AG04449 (cell line): ENCODE results near the gene MB21D2.
A peak's percentile ranks its signal among the peaks of the same experiment; 100 is the strongest.

Source experiments
- CTCF ChIA-PET: fragments of 350-600 bp; formaldehyde crosslinking; extraction: SDS; loops from one replicate; lab custom pipeline; 2021; ENCODE audit warnings: antibody characterized with exemption; lab: Yijun Ruan, JAX
- POLR2A ChIA-PET: fragments of 400-600, 350-600 bp; formaldehyde crosslinking; extraction: SDS; loops from one replicate; lab custom pipeline; 2020; ENCODE audit warnings: antibody characterized with exemption, inconsistent platforms; lab: Yijun Ruan, JAX
- DNase-seq: peaks from one replicate; pipeline ENCODE4 v3.0.0-alpha.2; 2010; ENCODE audit warnings: low read depth, low spot score
- H3K4me3 ChIP-seq: 2 replicates; pipeline ENCODE4 v1.5.1; 2011; ENCODE audit warnings: low read depth, mild to moderate bottlenecking, control low read depth, low read length
- TF ChIP-seq, protein P1 (sequence below): IDR thresholded peaks from one replicate; pipeline ENCODE4 v1.5.1; 2011; ENCODE audit warnings: mild to moderate bottlenecking, moderate library complexity, low read length, control low read depth, inconsistent platforms; ENCODE audit not compliant: insufficient read depth; ENCODE audit errors: missing control alignments

MB21D2 gene

GRCh38 chr3:192870822-192871221 is 46.8 kb downstream of the MB21D2 start:
- CTCF ChIA-PET, result no interaction called here
- no peak overlapping the region for H3K4me3 ChIP-seq
- DNase-seq, result no peak
- TF ChIP-seq, protein P1, sequence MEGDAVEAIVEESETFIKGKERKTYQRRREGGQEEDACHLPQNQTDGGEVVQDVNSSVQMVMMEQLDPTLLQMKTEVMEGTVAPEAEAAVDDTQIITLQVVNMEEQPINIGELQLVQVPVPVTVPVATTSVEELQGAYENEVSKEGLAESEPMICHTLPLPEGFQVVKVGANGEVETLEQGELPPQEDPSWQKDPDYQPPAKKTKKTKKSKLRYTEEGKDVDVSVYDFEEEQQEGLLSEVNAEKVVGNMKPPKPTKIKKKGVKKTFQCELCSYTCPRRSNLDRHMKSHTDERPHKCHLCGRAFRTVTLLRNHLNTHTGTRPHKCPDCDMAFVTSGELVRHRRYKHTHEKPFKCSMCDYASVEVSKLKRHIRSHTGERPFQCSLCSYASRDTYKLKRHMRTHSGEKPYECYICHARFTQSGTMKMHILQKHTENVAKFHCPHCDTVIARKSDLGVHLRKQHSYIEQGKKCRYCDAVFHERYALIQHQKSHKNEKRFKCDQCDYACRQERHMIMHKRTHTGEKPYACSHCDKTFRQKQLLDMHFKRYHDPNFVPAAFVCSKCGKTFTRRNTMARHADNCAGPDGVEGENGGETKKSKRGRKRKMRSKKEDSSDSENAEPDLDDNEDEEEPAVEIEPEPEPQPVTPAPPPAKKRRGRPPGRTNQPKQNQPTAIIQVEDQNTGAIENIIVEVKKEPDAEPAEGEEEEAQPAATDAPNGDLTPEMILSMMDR, result no peak
- POLR2A ChIA-PET, result no interaction called here

GRCh38 chr3:192869131-192870031 is 48.3 kb downstream of the MB21D2 start:
- CTCF ChIA-PET, result no interaction called here
- peak overlapping the region; percentile 3; the same call in 1 of the 2 replicates for H3K4me3 ChIP-seq
- POLR2A ChIA-PET, result interaction anchor here (0.7 kb wide), 1 partner anchor 33 kb away, joined by 5 read pairs; no protein-coding TSS in a partner anchor
- TF ChIP-seq, protein P1, result no peak
- no peak for DNase-seq

DNA sequence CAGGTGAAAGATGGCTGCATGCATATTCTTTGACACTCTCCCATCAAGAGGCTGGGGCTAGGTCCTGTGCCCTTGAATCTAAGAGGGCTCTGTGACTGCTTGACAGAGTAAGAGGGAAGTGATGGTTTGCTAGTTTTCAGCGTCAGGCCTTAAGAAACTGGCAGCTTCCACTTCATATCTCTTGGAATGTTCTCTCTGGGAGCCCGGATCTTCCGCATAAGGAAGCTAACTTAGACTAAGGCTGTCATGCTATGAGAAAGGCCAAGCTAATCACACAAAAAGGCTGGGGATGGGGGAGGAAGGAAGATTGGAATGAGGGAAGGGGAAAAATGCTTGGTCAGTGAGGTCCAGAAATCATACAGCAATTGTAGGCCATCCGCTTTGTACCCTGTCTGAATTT is 50.0 kb downstream of the MB21D2 start:
- TF ChIP-seq, protein P1, result no peak
- no peak for DNase-seq
- no peak overlapping the region for H3K4me3 ChIP-seq
- ChIA-PET CTCF (interaction anchor here (1.1 to 1.2 kb wide), 2 partner anchors 9 to 12 kb away, joined by 3 to 4 read pairs; no protein-coding TSS in a partner anchor), POLR2A (no interaction called here)

GRCh38 chr3:192866804-192867203 is 50.9 kb downstream of the MB21D2 start:
- DNase-seq, result no peak
- no peak overlapping the region for H3K4me3 ChIP-seq
- CTCF ChIA-PET, result interaction anchor here (1.1 to 1.2 kb wide), 2 partner anchors 10 to 13 kb away, joined by 3 to 4 read pairs; no protein-coding TSS in a partner anchor
- TF ChIP-seq, protein P1, result no peak
- POLR2A ChIA-PET, result no interaction called here

DNA sequence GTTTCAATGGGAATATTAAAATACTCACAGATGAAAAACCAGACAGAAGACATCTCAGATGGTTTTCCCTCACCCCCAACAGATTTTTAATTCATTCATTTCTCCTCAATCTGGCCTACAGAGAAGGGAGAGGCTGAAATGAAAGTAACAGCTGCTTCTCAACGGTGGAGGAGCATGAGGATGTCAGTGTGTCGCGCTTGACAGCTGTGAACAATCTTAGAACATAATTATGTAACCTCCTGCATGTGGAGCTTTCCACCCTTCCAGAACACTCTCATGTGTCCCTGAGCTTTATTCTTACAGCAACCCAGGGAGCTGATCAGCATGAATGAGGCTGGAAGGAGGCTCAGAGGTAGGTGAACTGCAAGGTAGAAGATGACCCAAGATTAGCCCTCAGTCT is 52.7 kb downstream of the MB21D2 start:
- POLR2A ChIA-PET, result no interaction called here
- no peak overlapping the region for H3K4me3 ChIP-seq
- CTCF ChIA-PET, result interaction anchor here (1.4 kb wide), 1 partner anchor 177 kb away, joined by 3 read pairs; no protein-coding TSS in a partner anchor
- TF ChIP-seq, protein P1, result no peak
- DNase-seq, result no peak

- TF ChIP-seq, protein P1, result no peak
- CTCF ChIA-PET, result no interaction called here
- H3K4me3 ChIP-seq, result no peak overlapping the region
- POLR2A ChIA-PET, result no interaction called here
- no peak for DNase-seq
Measured at GRCh38 chr3:192863091-192863420, 54.6 kb downstream of the MB21D2 start.
